Astrocyte of the cerebellum (primary cell): ENCODE results near the gene DNAL1.

Source experiments
- DNase-seq: peaks from one replicate; pipeline ENCODE4 v3.0.0-alpha.2; 2011; ENCODE audit warnings: low read depth
- H3K4me3 ChIP-seq: 2 replicates; pipeline ENCODE4 v1.5.1; 2011; ENCODE audit warnings: mild to moderate bottlenecking, low read depth, low read length, moderate library complexity
- in situ Hi-C: cut with HindIII; loops from 2 replicates; pipeline ENCODE4 v1.10.0; 2017; ENCODE audit warnings: low sequenced_read_pairs
- TF ChIP-seq, protein P1 (sequence below): IDR thresholded peaks from 2 replicates; pipeline ENCODE4 v1.5.1; 2012; ENCODE audit warnings: low read length, low read depth, moderate library complexity, mild to moderate bottlenecking; ENCODE audit errors: missing control alignments

DNAL1 gene

DNA sequence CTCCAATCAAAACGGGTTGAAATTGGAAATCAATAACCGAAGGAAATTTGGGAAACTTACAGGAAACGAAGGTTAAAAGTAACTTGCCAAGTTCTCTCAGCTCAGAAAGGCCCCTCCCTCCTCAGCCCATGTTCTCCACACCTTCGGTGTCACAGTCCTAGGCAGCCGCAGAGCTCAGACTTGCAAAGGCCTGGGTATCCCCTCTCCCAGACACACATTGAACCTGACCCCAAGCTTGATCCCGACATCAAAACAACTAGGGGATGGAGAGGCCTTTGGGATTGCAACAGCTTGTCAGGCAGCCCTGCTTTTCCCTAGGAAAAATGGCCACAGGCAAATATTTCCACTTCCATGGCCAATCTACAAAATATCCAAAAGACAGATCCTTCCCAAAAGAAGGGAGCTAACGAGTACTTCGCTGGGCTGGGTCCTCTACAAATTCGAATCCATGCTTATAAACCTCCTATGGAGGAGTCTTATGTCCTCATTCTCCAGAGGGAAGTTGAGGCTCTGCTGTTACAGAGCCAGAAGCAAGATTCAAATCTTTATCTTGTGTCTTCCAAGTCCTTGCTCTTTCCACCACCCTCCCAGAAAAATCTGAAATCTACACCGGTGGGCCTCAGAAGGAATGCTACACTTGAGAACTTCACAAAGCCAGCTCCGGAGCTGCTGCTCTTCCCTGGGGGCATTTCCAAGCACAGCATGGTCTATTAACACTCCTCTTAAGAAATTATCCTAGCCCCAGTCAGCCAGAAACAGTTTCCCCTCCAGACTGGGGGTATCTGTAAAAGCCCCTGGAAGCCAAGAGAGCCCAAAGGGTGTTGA lies 105.1 kb downstream of the DNAL1 start:
- H3K4me3 ChIP-seq, result no peak overlapping the region
- TF ChIP-seq, protein P1, sequence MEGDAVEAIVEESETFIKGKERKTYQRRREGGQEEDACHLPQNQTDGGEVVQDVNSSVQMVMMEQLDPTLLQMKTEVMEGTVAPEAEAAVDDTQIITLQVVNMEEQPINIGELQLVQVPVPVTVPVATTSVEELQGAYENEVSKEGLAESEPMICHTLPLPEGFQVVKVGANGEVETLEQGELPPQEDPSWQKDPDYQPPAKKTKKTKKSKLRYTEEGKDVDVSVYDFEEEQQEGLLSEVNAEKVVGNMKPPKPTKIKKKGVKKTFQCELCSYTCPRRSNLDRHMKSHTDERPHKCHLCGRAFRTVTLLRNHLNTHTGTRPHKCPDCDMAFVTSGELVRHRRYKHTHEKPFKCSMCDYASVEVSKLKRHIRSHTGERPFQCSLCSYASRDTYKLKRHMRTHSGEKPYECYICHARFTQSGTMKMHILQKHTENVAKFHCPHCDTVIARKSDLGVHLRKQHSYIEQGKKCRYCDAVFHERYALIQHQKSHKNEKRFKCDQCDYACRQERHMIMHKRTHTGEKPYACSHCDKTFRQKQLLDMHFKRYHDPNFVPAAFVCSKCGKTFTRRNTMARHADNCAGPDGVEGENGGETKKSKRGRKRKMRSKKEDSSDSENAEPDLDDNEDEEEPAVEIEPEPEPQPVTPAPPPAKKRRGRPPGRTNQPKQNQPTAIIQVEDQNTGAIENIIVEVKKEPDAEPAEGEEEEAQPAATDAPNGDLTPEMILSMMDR, result no peak
- DNase-seq, result no peak
- in situ Hi-C loops, result loop anchor here (5.0 kb wide), 1 partner anchor 32 kb away; no protein-coding TSS in a partner anchor

DNA sequence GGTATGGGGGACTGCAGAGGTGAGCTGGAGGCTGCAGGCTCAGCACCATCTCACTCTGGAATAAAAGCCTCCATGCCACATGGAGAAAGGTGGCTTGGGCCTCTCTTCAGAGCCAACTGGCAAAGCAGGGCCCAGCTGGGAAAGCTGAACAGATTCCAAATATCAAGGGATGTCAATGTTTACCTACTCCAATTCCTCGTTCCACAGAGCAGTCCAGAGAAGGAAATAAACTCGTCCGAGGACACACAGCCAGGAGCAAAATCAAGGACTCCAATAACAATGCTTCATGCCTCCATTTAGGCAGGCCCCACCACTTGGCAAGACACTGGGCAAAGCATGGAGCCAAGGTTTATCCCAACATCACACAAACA lies 105.7 kb downstream of the DNAL1 start:
- H3K4me3 ChIP-seq, result no peak overlapping the region
- DNase-seq, result no peak
- TF ChIP-seq, protein P1, result no peak
- in situ Hi-C loops, result no loop called here

DNA sequence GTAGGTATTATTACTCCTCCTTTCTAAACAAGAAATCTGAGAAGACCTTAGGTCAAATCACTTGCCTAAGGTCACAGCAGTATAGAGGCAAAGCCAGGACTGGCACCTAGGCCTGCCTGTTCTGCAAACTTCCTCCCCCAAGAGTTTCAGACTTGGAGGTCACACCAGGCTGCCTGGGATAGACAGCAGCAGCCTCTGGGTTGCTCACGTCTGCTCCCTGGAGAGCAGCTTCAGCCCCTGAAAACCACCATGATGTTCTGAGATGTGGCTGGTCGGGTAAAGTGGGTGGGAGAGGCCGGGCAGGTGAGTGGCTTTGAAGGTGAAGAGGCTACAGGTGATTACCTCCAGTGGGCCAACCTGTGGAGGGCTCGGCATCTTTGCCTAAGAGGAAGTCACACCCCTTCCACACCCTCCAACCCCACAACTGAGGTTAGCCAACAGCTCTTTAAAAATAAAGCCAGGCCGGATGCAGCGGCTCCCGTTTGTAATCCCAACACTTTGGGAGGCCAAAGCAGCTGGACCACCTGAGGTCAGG lies 106.4 kb downstream of the DNAL1 start:
- in situ Hi-C loops, result no loop called here
- TF ChIP-seq, protein P1, result no peak
- DNase-seq, result no peak
- H3K4me3 ChIP-seq, result no peak overlapping the region

DNA sequence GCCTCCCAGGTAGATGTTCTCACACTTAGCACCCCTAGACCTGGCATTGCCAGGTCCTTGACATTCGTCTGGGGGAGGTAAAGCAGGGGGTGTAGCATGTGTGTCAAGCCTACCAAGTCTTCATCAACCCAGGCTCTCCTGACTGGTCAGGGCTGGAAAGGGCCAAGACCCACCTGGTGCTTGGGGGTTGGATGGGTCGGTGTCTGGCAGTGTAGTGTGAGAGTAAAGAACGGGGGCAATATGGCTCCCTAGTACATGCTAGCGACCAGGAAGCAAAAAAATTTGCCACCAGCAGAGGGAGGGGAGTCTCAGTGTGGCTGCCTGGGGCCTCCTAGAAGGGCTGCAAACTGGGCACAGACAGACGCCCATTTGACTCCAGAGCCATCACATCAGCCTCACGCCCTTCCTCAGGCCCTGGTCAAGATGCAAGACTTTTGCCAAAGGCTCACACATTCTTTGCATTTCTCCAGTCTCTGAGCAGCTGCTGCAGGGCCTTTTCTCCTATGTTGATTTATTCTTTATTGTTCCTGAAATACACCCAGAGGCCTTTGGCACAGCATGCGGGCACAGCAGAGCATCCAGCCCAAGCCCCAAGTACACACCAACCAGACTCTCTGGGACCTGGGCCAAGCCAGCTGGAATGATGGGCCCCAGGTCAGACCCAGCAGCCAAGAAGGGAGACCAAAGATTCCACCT lies 107.7 kb downstream of the DNAL1 start:
- in situ Hi-C loops, result no loop called here
- H3K4me3 ChIP-seq, result no peak overlapping the region
- DNase-seq, result peak; percentile 79
- TF ChIP-seq, protein P1, result peak; percentile 53
